GM18873 (cell line): ENCODE results near the gene TSHZ2.
"Not testable (repeated sequence)": the region's sequence is repeated elsewhere in the genome, so short reads cannot be mapped to it uniquely, and the experiment has no call there.

Experiments
- ATAC-seq: cut with Tn5 transposase; IDR thresholded peaks from one replicate; pipeline ENCODE4 v1.9.1; 2021; ENCODE audit warnings: mild to moderate bottlenecking, moderate library complexity, moderate number of reproducible peaks; ENCODE audit not compliant: unreplicated experiment, low FRiP score

The TSHZ2 gene

DNA sequence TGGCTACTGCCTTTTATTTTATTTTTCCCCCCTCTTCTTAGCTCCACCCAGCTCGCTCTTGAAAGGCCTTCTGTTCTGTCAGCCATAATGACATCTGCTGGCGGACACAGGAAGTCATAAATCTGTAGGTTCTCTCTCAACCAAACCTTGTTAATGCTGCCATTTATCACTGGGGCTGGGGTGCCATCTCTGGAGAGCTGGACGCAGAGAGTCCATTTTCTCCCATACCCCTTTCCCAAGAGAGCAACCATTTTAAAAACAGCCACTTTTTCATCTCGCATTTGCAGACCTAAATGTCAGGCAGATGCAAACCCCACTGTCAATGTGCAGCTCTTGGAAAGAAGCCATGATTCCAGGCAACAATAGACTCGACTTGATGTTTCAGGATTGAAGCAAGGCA is 13.0 kb upstream of the TSHZ2 start:
- ATAC-seq = no peak

DNA sequence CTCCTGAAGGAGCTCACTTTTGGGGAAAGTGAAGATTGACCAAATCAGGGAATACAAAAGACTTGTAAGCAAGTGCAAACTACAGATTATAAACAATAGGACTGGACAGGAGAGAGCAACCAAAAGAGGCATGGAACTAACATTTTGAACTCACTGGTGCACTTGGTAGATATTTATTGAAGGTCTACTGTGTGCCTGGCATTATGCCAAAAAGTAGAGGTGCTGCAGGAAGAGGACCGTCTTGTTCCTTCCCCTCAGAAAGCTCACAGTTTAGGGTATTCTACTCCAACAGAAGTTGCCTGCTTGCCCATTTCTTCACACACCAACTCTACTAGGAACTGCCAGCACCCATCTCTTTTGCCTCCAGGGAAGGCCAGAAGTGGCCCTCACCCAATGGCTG is 10.0 kb upstream of the TSHZ2 start:
- ATAC-seq = no peak

- ATAC-seq = no peak
Observed at GRCh38 chr20:52963131-52963530, 9.0 kb upstream of the TSHZ2 start.

GRCh38 chr20:52964131-52964530 is 8.0 kb upstream of the TSHZ2 start:
- no peak for ATAC-seq

- ATAC-seq = no peak
Observed at GRCh38 chr20:52965380-52965779, 6.8 kb upstream of the TSHZ2 start.

- no peak for ATAC-seq
Observed at GRCh38 chr20:52965819-52966218, 6.3 kb upstream of the TSHZ2 start.

DNA sequence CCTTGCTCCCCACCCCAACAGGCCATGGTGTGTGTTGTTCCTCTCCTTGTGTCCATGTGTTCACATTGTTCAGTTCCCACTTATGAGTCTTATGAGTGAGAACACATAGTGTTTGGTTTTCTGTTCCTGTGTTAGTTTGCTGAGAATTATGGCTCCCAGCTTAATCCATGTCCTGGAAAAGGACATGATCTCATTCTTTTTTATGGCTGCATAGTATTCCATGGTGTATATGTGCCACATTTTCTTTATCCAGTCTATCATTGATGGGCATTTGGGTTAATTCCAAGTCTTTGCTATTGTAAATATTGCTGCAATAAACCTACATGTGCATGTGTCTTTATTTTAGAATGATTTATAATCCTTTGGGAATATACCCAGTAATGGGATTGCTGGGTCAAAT is 5.6 kb upstream of the TSHZ2 start:
- not testable (repeated sequence) for ATAC-seq

GRCh38 chr20:52971498-52972189 is 514 bp upstream of the TSHZ2 start:
- no peak for ATAC-seq

DNA sequence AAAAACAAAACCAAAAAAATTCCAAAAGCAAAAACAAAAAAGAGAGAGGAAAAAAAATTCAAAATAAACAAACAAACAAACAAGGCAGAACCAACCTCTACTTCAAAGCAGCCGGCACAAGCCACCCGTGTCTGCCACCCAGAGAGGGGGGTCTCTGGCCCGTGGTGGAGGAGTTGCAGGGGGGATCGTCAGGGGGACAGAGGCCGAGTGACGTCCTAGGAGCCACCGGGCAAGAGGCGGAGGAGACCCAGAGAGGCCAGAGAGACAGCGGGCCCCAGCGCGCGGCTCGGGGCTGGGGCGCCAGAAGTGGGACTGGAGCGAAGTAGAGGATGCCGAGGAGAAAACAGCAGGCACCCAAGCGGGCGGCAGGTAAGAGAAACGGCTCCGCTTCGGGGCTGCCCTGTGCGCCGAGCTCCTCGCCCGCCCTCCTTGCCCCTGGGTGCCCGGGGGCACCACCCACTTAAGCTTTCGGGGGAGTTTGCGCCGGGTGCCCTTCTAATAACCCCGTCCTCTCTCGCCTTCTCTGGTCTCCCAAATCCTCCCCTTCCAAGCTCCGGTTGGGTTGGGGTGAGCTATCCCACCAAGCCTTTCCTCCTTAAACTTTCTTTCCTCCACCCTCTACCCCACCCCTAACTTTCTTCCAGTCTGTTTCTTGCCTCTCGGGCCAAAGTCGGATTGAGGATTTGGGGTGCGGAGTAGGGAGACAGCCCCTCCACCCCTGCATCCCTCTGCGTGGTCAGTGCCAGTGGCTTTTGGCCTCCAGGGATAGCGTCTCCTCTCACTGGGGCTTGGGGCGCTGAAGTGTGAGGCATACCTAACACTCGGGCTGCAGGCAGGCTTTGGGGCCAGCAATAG is 1.0 kb downstream of the TSHZ2 start:
- ATAC-seq = no peak

- no peak for ATAC-seq
Observed at GRCh38 chr20:52974179-52974594, 2.0 kb downstream of the TSHZ2 start.

DNA sequence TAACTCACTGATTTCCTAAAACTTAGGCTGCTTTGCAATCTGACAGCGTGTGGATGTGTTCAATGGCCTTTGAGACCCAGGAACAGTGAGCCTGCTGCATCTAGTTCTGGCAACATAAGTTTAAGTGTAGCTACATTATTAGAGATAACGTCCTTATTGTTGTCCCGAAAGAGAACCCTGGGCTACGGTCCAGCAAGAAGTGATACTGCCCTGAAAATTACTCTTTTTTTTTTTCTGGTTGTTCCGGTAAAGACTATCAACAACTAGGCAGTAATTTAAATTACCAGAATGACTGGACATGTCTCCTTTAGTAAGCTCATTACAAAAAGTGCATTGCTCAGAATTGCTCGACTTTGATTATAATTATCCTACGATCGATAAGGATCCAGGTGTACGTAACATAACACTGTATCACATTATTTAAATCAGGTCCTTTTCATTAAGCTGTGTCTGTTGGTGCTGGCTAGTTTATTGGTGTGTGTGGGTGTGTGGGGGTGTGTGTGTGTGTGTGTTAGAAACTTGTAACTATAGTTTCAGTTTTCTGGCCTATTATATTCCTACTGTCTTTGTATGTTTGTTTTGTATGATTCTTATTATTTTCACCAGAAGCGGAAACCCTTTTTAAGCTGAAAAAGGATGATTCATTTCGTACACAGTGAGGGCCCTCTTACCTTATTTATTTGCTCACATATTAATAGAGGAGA is 3.0 kb downstream of the TSHZ2 start:
- no peak for ATAC-seq

- ATAC-seq = no peak
Observed at GRCh38 chr20:52975803-52976531, 3.8 kb downstream of the TSHZ2 start.

DNA sequence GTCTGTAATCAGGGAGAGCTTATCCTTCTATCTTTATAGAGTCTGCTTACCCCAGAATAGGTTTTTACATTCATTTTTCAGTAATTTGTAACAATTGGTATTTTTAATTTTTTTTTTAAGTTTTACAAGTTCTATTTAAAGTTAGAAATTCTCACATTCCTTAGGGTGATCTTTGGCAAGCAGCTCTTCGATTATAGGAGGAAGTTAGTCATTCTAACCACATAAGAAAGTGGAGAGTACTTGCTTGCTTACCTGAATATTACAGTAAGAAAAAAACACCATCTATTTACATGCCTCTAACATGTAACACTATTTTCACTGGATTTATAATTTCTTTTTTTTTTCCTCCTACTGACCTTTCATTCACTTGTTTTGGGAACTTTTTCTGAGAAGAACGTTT is 6.7 kb downstream of the TSHZ2 start:
- no peak for ATAC-seq

DNA sequence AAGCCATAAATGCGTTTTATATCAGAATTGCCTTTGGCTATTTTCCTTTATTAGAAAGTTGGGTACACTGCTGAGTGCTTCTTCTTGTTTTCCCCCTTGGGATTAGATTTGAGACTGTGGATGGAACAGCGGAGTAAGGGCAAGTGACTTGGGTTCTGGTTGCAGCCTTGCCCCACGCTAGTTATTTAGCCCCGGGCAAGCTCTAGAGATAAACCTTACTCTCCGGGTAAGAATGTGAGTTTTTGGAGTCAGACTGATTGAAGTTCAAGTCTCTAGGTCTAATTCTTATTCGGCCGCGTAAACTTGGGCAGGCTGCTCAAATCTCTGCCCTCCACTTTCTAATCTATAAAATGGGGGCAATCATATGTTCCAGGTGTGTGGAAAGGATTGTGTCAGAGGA is 8.9 kb downstream of the TSHZ2 start:
- ATAC-seq = no peak

- ATAC-seq = no peak
Observed at GRCh38 chr20:52983726-52984450, 11.7 kb downstream of the TSHZ2 start.

DNA sequence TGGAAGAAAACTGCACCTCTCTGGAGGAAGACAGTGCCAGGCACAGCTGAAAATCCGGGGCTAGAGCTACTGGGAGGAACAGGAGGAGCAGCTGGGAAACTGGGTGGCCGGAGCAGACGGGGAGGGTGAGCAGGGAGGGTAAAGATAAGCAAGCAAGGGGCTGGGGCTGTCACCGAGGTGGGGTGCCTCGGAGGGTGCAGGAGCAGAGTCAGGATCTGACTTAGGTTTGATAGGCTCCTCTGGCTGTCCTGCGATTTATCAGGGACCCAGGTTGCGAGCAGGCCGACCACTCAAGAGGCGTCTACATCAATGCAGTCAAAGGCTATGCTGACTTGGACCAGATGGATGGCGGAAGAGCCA is 12.3 kb downstream of the TSHZ2 start:
- ATAC-seq = no peak

- no peak for ATAC-seq
Observed at GRCh38 chr20:52985687-52986086, 13.5 kb downstream of the TSHZ2 start.

GRCh38 chr20:52987295-52987694 is 15.1 kb downstream of the TSHZ2 start:
- ATAC-seq = no peak

- no peak for ATAC-seq
Observed at GRCh38 chr20:52991830-52992229, 19.7 kb downstream of the TSHZ2 start.

DNA sequence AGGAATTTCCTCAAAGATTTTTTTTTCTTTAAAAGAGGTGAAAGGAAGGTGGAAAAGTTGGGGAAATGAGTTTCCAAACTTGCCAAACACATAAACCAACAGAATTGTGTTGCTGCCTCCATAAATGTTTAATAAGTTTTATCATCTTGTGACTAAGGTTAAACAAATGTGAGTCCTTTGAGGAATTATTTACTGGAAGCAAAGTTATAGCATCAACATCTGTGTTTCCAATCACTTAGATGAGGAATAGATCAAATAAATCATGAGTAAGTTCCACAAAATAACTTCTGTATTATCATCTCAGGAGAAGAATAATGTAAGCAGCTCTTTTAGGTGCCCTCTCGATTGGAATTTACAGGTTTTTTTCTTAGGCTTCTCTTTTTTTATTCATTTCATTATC is 20.5 kb downstream of the TSHZ2 start:
- ATAC-seq = no peak
